SK-N-SH treated with all-trans-retinoic acid at 6 μM for 48 hours (cell line): Measurements from ENCODE around the gene POU6F2.
A peak's percentile ranks its signal among the peaks of the same experiment; 100 is the strongest.

ENCODE experiments used
- ATAC-seq: fragments of 200-7000 bp; cut with Tn5 transposase; 3 replicates; pipeline ENCODE4 v1.9.1; 2020; ENCODE audit warnings: mild to moderate bottlenecking, moderate library complexity
- ARNTL ChIP-seq: fragments of 450-650 bp; formaldehyde crosslinking; IDR thresholded peaks from 2 replicates; pipeline ENCODE4 v1.5.0; 2020; ENCODE audit warnings: low read depth, mild to moderate bottlenecking, moderate library complexity, borderline replicate concordance
- BACH2 ChIP-seq: fragments of 250-450 bp; sonication (Bioruptor Pico); IDR thresholded peaks from 2 replicates; pipeline ENCODE4 v1.9.0; 2021; ENCODE audit warnings: mild to moderate bottlenecking, borderline replicate concordance
- CREB5 ChIP-seq: fragments of 250-450 bp; sonication (Bioruptor Pico); IDR thresholded peaks from 2 replicates; pipeline ENCODE4 v1.5.1; 2020; ENCODE audit warnings: low read depth, mild to moderate bottlenecking, moderate library complexity
- CSDC2 ChIP-seq: fragments of 250-450 bp; sonication (Bioruptor Pico); IDR thresholded peaks from 2 replicates; pipeline ENCODE4 v1.5.0; 2020; ENCODE audit warnings: mild to moderate bottlenecking, moderate library complexity
- CSRNP3 ChIP-seq: fragments of 250-450 bp; sonication (Bioruptor Pico); IDR thresholded peaks from 2 replicates; pipeline ENCODE4 v1.5.1; 2021; ENCODE audit warnings: mild to moderate bottlenecking, moderate library complexity
- ESRRG ChIP-seq: fragments of 250-450 bp; sonication (Bioruptor Pico); IDR thresholded peaks from 2 replicates; pipeline ENCODE4 v1.6.1; 2021; ENCODE audit warnings: mild to moderate bottlenecking
- GLIS3 ChIP-seq: fragments of 250-450 bp; sonication (Bioruptor Pico); IDR thresholded peaks from 2 replicates; pipeline ENCODE4 v1.5.0; 2020; ENCODE audit warnings: mild to moderate bottlenecking, moderate library complexity
- OSR1 ChIP-seq: fragments of 250-450 bp; sonication (Bioruptor Pico); IDR thresholded peaks from 2 replicates; pipeline ENCODE4 v1.8.0; 2022; ENCODE audit warnings: moderate library complexity, mild to moderate bottlenecking, inconsistent platforms
- PATZ1 ChIP-seq: fragments of 250-450 bp; sonication (Bioruptor Pico); IDR thresholded peaks from 2 replicates; pipeline ENCODE4 v1.8.0; 2020; ENCODE audit warnings: mild to moderate bottlenecking, moderate library complexity, borderline replicate concordance
- PPARA ChIP-seq: fragments of 250-450 bp; sonication (Bioruptor Pico); IDR thresholded peaks from 2 replicates; pipeline ENCODE4 v1.5.0; 2020; ENCODE audit warnings: mild to moderate bottlenecking, borderline replicate concordance
- RARB ChIP-seq: fragments of 250-450 bp; sonication (Bioruptor Pico); IDR thresholded peaks from 2 replicates; pipeline ENCODE4 v1.8.0; 2021; ENCODE audit warnings: mild to moderate bottlenecking, moderate library complexity
- TCF4 ChIP-seq: fragments of 250-450 bp; sonication (Bioruptor Pico); IDR thresholded peaks from 2 replicates; pipeline ENCODE4 v1.8.0; 2021; ENCODE audit warnings: mild to moderate bottlenecking, moderate library complexity, borderline replicate concordance
- TOX ChIP-seq: fragments of 250-450 bp; sonication (Bioruptor Pico); IDR thresholded peaks from 2 replicates; pipeline ENCODE4 v1.8.0; 2021; ENCODE audit warnings: mild to moderate bottlenecking, moderate library complexity, borderline replicate concordance
- ZC3H10 ChIP-seq: fragments of 250-450 bp; sonication (Bioruptor Pico); IDR thresholded peaks from 2 replicates; pipeline ENCODE4 v1.5.1; 2021; ENCODE audit warnings: mild to moderate bottlenecking, moderate library complexity
- ZFP3 ChIP-seq: fragments of 250-450 bp; sonication (Bioruptor Pico); IDR thresholded peaks from 2 replicates; pipeline ENCODE4 v1.5.0; 2020; ENCODE audit warnings: mild to moderate bottlenecking, moderate library complexity
- ZFP30 ChIP-seq: fragments of 450-650 bp; formaldehyde crosslinking; IDR thresholded peaks from 2 replicates; pipeline ENCODE4 v1.5.0; 2022; ENCODE audit warnings: mild to moderate bottlenecking, moderate library complexity
- ZNF565 ChIP-seq: fragments of 450-650 bp; formaldehyde crosslinking; conservative IDR thresholded peaks from 2 replicates; pipeline ENCODE4 v1.5.0; 2020; ENCODE audit warnings: low read depth, mild to moderate bottlenecking, moderate library complexity
- ZNF70 ChIP-seq: fragments of 450-650 bp; formaldehyde crosslinking; IDR thresholded peaks from 2 replicates; pipeline ENCODE4 v1.5.0; 2020; ENCODE audit warnings: mild to moderate bottlenecking, moderate library complexity
- ZNF8 ChIP-seq: fragments of 450-650 bp; formaldehyde crosslinking; IDR thresholded peaks from 2 replicates; pipeline ENCODE4 v1.5.0; 2020; ENCODE audit warnings: mild to moderate bottlenecking, moderate library complexity
- TF ChIP-seq, protein P1 (sequence below): fragments of 250-450 bp; sonication (Bioruptor Pico); IDR thresholded peaks from 2 replicates; pipeline ENCODE4 v1.5.0; 2020; ENCODE audit warnings: mild to moderate bottlenecking, moderate library complexity

Gene POU6F2

DNA sequence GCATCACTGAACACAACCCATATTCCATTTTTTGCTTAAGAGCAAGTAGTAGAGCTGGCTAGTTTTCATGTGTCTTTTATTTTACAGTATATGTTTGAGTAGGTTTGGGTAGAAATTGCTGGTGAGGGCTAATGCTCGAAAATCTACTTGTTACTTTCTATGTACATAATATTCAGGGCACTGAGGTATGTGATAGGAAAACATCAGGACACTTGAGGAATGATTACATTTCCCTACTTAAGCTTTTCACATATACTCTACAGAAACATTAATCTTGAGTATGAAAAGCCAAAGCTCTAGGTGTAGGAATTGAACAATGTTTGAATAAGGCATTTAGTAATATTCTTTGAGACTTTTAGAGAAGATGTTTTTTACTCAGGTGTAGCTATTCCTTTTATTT is 73.6 kb downstream of the POU6F2 start (continued):
- TF ChIP-seq PATZ1 (CRISPR knock-in tag) (no peak), TCF4 (CRISPR knock-in tag) (no peak), ZC3H10 (CRISPR knock-in tag) (no peak)
- TF ChIP-seq, all 23 proteins: peak for 0

DNA sequence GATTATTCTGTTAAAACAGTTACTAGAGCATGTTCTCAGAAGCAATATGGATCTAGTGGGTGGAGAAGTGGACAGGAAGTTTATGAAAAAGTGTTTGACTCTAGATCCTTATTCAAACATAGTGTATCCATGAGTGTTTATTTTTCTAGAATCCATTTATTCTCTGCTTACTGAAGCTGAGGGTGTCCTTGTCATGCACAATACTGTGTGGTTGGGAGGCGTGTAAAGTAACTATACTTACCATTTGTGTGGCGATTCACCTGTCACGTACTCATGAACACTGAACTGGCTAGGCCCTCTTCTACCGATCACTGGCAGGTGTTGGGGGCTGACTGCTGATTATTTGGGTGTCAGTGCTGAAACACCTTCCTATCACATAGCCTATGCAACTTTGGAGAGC is 74.0 kb downstream of the POU6F2 start:
- no peak for ATAC-seq
- TF ChIP-seq ESRRG (CRISPR knock-in tag) (no peak), ARNTL (CRISPR knock-in tag) (no peak), TOX (CRISPR knock-in tag) (no peak), ZNF8 (CRISPR knock-in tag) (no peak), ZC3H10 (CRISPR knock-in tag) (no peak), TCF4 (CRISPR knock-in tag) (no peak), CREB5 (CRISPR knock-in tag) (no peak), RARB (no peak), ZFP3 (CRISPR knock-in tag) (no peak), CSDC2 (CRISPR knock-in tag) (no peak), ZNF565 (CRISPR knock-in tag) (no peak), CSRNP3 (CRISPR knock-in tag) (no peak), GLIS3 (no peak), PPARA (CRISPR knock-in tag) (no peak), ZNF70 (no peak), ZFP30 (CRISPR knock-in tag) (no peak), OSR1 (no peak)
- TF ChIP-seq, protein P1, sequence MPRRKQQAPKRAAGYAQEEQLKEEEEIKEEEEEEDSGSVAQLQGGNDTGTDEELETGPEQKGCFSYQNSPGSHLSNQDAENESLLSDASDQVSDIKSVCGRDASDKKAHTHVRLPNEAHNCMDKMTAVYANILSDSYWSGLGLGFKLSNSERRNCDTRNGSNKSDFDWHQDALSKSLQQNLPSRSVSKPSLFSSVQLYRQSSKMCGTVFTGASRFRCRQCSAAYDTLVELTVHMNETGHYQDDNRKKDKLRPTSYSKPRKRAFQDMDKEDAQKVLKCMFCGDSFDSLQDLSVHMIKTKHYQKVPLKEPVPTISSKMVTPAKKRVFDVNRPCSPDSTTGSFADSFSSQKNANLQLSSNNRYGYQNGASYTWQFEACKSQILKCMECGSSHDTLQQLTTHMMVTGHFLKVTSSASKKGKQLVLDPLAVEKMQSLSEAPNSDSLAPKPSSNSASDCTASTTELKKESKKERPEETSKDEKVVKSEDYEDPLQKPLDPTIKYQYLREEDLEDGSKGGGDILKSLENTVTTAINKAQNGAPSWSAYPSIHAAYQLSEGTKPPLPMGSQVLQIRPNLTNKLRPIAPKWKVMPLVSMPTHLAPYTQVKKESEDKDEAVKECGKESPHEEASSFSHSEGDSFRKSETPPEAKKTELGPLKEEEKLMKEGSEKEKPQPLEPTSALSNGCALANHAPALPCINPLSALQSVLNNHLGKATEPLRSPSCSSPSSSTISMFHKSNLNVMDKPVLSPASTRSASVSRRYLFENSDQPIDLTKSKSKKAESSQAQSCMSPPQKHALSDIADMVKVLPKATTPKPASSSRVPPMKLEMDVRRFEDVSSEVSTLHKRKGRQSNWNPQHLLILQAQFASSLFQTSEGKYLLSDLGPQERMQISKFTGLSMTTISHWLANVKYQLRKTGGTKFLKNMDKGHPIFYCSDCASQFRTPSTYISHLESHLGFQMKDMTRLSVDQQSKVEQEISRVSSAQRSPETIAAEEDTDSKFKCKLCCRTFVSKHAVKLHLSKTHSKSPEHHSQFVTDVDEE (CRISPR knock-in tag), result no peak

DNA sequence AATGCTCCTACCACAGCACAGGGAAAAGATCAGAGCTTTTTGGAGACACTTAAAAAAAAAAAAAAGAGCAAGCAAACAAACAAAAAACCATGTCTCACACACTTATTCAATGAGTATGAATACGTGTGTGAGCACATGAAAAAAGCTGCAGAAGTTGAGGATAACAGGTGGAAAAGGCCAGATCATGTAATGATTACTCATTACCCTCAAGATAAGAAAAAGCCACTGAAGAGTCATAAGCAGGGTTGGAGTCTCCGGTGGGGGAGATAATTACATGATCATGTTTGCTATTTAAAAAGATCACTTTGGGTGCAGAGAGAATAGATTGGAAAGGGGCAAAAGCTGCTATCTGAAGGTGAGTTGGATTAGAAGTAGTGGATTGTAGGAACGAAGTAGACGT is 77.0 kb downstream of the POU6F2 start:
- TF ChIP-seq BACH2 (CRISPR knock-in tag), result no peak
- no peak for TF ChIP-seq GLIS3
- TF ChIP-seq CSDC2 (CRISPR knock-in tag), result no peak
- TF ChIP-seq TCF4 (CRISPR knock-in tag), result no peak
- TF ChIP-seq ZC3H10 (CRISPR knock-in tag), result no peak
- ATAC-seq, result no peak

DNA sequence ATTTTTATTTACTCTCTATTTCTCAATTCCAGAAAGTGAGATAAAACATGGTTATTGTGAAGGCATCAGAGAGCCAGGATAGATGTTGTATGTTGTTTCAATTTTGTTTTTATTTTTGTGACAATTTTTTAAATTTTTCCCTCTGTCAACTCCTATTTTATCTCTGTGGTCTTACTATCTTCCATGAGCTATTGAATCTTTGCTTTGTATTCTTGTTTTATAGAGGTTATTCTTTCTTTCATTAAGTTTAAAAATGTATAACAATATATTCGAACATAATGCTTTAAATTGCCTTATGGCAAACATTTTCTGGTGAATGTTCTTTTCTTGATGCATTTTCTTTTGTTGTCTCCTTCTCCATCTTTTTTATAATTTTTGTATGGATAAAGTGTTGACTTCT is 78.4 kb downstream of the POU6F2 start:
- no peak for ATAC-seq
- TF ChIP-seq ZFP3 (CRISPR knock-in tag) (peak; percentile 91), RARB (no peak)
- TF ChIP-seq, protein P1 (CRISPR knock-in tag), result no peak
- TF ChIP-seq, all 23 proteins: peak for 1
